GM18867 (cell line): ENCODE data around the gene SHROOM2.
"Not testable (repeated sequence)": the region's sequence is repeated elsewhere in the genome, so short reads cannot be mapped to it uniquely, and the experiment has no call there.

ENCODE experiments used
- ATAC-seq: cut with Tn5 transposase; IDR thresholded peaks from one replicate; pipeline ENCODE4 v1.9.1; 2021; ENCODE audit warnings: mild to moderate bottlenecking, moderate library complexity; ENCODE audit not compliant: unreplicated experiment

Gene SHROOM2, protein sequence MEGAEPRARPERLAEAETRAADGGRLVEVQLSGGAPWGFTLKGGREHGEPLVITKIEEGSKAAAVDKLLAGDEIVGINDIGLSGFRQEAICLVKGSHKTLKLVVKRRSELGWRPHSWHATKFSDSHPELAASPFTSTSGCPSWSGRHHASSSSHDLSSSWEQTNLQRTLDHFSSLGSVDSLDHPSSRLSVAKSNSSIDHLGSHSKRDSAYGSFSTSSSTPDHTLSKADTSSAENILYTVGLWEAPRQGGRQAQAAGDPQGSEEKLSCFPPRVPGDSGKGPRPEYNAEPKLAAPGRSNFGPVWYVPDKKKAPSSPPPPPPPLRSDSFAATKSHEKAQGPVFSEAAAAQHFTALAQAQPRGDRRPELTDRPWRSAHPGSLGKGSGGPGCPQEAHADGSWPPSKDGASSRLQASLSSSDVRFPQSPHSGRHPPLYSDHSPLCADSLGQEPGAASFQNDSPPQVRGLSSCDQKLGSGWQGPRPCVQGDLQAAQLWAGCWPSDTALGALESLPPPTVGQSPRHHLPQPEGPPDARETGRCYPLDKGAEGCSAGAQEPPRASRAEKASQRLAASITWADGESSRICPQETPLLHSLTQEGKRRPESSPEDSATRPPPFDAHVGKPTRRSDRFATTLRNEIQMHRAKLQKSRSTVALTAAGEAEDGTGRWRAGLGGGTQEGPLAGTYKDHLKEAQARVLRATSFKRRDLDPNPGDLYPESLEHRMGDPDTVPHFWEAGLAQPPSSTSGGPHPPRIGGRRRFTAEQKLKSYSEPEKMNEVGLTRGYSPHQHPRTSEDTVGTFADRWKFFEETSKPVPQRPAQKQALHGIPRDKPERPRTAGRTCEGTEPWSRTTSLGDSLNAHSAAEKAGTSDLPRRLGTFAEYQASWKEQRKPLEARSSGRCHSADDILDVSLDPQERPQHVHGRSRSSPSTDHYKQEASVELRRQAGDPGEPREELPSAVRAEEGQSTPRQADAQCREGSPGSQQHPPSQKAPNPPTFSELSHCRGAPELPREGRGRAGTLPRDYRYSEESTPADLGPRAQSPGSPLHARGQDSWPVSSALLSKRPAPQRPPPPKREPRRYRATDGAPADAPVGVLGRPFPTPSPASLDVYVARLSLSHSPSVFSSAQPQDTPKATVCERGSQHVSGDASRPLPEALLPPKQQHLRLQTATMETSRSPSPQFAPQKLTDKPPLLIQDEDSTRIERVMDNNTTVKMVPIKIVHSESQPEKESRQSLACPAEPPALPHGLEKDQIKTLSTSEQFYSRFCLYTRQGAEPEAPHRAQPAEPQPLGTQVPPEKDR (N-terminal part only)

DNA sequence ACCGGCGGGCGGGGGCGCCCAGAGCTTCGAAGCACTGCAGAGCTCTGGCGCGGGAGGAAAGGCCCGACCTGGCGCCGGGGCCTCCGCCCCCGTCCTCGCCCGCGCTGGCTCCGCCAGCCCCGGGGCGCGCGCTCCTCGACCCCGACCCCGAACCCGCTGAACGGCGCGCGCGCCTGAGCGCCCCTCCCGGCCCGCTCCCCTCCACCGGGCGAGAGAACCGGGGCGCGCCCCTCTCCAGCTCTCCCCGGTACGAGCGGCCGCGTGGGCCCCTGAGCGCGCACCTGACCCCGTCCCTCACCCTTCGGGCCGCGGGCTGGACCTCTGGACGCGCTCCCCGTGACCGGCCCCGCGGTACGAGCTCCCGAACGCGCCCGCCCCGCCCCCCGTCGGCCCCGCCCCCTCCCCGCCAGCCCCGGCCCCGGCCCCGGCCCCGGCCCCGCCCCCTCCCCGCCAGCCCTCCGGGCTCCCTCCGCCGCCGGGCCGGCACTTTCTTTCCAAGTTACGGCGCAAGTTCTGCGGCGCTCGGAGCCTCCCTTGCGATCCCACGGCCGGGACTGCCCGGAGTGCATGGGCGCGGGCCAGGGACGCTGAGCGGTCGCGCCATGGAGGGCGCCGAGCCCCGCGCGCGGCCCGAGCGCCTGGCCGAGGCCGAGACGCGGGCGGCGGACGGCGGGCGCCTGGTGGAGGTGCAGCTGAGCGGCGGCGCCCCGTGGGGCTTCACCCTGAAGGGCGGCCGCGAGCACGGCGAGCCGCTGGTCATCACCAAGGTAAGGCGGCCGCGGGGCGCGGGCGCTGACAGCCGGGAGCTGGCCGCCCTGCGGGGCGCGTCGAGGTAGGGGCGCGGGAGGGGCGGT, at the start of gene SHROOM2:
TSS of gene SHROOM2 (plus strand) at position 486 of the 854 bp plus-strand sequence. CDS start at position 603, 117 bp downstream.
- ATAC-seq: no peak

DNA sequence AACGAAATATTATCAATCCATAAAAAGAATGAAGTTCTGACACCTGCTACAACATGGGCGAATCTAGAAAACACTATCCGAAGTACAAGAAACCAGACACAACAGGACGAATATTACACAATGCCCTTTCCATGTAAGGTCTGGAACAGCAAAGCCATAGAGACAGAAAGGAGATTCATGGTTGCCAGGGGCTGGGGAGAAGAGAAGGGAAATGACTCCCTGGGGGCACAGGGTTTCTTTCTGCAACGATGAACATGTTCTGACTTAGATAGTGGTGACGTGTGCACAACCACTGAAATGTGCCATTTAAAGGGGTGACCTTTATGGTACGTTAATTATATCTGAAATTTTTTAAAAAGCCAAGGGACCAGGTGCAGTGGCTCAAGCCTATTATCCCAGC, 48.9 kb upstream of the SHROOM2 start:
- no peak for ATAC-seq

DNA sequence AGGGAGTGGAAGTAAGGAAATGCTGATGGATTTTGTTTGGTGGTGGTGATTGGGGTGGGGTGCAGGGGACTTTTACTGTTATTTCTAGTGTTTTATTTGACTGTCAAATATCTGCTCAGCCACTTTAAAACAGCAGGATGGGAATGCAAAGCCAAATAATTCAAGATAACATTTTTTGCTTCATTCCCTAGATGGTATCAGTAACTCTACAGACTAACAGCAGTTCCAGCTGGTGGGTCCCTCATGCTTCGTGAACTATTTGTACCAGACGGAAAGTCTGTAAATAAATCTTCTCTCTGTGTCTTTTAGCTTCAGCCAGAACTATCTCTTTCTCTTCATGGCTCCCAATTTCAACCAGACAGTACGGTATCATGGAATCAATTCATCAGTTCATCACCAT, 48.1 kb upstream of the SHROOM2 start:
- ATAC-seq: no peak

DNA sequence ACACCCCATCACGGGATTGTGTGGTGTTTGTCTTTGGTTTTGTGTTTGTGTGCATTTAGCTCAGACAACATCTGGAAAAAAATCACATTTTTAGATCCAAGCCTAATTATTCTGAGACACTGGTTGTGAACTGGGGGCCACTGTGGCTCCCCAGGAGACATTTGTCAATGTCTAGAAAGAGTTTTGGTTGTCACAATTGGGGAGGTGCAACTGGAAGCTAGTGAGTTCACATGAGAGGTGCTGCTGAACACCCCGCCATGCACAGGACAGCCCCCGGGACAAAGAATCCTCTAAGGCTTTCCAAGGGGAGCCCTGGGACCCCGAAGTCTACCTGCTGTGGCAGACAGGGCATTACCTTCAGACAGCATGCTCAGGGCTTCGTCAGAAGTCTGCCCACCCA, 47.1 kb upstream of the SHROOM2 start:
- no peak for ATAC-seq

DNA sequence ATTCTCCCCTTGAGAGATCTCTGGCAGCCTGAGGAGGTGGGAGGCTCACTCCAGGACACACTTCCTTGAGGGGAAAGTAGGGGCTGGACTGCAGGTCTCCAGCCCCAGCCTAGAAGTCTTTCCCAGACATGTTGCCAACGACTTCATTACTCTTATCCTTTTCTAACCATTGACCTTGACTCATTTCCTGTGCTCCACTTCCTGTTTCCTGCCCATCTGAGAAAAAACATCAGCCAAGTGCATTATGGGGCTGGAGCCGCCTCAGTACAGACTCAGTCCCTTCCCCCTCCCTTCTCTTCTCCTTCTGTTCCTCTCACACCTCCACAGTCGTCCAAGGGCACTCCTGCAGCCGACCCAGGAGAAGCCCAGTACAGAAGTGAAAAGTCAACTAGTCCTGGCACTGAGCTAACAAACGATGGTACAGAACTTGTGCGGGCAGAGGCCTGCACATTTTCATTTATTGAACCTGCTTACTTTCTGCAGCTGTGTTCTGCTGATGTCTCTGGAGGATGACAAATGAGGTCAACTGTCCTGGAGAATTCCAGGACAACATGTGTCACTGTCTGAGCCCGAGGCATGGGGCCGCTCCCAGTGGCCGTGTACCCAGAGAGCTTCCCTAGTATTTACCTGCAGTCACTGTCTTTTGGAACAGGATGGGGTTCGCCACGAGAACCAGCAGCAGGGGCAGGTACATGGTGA, 40.7 kb upstream of the SHROOM2 start:
- ATAC-seq: no peak

DNA sequence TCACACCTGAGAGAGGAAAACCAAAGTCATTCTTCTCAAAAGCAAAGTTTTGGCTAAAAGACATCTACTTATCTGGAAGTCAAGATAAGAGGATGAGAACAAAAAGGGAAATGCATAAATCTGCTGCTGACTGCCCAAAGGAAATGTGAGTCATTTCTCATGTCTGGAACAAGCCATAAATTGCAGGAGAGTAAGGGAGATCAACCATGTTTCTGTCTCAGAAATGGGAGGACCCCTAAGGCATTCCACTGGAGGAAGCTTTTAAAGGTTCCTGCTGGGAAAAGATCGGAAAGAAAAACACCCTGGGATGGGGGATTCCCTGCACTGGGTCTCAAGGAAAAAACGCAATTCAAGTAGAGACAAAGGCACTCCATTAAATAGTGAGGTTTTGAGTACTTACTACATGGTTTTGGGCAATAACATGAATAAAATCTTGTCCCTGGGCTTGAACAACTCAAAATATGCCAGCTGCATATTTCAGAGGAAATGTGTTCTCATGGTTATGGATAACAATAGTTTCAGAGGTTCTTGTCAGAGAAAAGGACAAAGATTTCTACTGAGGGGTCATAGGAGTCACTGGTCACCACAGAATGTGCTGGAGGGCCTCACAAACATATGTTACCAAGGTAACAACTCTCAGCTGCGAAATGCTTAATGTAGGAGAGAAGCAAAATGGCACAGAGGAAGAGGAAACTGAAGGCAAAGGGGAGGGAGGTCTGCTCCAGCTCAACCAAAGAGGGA, 39.9 kb upstream of the SHROOM2 start:
- no peak for ATAC-seq

DNA sequence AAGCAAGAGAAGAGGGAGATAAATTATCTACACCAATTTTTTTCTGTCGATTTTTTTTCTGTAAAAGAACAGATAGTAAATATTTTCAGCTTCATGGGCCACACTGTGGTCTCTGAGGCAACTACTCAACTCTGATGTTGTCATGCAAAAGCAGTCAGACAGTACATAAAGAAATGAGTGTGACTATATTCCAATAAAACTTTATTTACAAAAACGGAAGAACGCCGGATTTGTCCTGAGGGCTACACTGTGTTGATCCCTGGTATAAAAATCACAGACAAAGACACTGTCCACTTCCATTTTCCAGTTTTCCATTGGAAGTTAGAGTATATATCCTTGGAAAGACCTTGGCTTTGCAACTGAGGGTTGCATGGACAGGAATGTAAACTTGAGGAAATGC, 38.6 kb upstream of the SHROOM2 start:
- no peak for ATAC-seq

DNA sequence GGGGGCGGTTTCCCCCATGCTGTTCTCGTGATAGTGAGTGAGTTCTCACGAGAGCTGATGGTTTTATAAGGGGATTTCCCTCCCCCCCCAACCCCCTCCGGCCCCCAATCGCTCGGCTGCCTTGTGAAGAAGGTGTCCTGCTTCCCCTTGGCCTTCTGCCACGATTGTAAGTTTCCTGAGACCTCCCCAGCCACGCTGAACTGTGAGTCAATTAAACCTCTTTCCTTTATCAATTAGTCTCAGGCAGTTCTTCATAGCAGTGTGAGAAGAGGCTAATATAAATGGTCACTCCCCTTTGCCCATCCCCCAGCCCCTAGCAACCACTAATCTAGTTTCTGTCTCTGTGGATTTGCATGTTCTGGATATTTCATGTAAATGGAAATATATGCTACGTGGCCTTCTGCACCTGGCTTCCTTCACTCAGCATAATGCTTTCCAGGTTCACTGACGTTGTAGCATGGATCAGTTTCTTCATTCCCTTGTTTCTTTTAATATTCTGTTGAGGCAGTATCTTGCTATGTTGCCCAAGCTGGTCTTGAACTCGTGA, 37.0 kb upstream of the SHROOM2 start:
- no peak for ATAC-seq

DNA sequence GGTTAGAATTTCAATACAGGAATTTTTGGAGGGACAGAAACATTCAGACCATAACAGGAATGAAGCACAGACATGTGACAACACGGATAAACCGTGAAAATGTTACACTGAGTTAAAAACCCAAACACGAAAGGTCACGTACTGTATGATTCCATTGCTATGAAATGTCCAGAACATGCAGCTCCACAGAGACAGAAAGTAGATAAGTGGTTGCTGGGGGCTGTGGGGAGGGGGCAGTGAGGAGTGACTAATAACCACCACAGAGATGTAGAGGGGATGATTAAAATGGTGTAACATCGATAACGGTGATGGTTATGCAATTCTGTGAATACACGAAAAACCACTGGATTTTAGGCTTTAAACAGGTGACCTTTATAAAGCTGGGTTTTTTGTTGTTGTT, 28.9 kb upstream of the SHROOM2 start:
- no peak for ATAC-seq

DNA sequence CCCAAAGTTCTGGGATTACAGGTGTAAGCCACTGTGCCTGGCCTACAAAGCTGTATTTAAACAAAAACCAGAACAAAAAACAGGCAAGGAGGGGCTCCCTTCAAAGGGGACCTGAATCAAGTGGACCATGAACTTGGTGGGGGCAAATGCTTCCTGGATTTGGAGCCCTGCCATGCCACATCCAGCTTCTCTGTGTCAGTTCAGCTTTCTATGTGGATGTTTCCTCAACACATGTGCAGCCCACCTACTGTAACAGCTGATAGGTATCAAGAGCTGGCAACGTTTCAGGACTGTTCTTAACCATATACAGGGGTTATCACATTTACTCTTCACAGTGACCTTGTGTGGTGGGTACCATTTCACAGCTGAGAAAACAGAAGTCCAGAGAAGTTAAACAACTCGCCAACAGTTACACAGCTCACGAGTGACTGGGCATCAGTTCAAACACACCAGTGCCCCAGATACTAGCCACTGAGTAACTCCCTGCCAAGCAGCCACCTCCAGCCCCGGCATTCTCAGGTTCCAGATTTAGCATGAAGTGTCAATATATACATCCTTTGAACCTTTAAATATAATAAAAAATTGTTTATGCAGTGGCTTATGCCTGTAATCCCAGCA, 28.1 kb upstream of the SHROOM2 start:
- ATAC-seq: no peak

DNA sequence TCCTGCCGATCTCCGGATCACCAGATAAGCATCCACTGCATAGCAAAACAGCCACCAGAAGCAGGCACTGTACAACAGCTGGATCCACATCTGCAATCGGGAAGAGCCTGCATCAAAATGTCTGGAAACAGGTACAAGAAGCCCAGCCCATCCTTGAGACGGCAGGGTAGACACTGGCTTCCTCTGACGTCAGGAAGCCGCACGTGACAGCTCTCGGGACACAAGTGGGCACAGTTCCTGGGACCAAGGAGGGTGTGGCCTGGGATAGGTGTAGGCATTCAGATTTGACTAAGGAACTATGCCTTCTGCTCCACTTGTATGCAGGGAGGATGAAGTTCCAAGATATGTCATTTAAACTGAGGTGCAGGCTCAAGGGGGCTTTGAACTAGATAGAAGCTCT, 26.9 kb upstream of the SHROOM2 start:
- no peak for ATAC-seq

DNA sequence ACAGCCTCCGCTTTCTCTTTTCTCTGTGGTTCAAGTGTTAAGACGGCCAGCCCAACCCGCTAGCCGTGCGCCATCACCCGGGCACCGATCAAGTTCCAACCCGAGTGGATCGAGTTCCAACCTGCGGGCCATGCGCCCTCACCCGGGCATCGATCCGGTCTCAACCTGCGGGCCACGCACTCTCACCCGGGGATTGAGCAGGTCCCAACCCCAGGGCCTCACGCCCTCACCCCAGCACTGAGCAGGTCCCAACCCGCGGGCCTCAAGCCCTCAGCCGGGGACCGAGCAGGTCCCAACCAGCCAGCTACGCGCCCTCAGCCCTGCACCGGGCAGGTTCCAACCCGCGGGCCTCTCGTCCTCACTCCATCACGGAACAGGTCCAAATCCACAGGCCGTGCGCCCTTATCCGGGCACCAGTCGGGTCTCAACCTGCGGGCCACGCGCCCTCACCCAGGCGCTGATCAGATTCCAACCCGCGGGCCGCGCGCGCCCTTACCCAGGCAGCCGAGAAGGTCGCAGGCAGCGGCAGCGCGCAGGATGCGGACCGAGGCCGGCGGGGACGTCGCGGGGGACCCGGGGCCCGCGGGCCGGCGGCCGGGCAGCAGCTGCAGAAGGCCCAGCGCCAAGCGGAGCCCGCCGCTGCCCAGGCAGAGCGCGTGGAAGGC, 21.0 kb upstream of the SHROOM2 start:
- ATAC-seq: no peak

DNA sequence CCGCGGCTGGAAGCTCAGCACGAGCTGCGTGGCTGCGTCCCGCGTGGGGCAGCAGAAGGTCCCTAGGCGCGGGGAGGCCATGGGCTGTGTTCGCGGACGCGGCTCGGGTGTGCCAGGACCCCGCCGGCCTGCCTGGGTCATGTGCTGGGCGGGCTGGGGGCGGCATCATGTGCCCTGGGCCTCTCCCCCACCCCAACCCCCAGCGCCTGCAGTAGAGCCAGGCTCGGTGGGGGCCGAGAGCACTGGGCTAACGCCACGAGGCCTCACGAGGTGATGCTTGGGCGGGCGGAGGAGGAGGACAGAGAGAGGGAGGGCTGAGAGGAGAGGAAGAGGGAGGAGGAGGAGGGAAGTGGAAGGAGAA, 20.5 kb upstream of the SHROOM2 start, which contains the start of gene GPR143:
TSS of gene GPR143 (minus strand) at position 111 of the 361 bp plus-strand sequence. CDS start at position 81, 30 bp downstream.
- no peak for ATAC-seq

DNA sequence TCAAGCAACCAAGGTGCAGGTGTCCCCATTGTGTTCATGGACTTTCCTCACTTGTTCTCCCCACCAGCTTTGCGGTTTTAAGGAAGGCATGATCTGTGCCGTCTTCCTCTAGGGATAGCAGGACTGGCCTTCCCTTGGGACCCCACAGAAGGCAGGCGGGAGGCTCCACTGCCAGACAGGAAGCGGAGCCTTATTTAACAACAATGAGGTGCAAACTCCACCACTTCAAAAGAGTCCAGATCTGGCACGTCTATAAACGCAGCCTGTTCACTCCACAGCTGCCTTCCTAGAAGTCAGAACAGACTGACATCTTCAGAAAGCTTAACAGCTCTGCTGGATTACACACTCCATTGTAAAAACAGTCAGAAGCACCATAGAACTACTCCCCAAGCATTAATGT, 18.9 kb upstream of the SHROOM2 start:
- ATAC-seq: no peak

DNA sequence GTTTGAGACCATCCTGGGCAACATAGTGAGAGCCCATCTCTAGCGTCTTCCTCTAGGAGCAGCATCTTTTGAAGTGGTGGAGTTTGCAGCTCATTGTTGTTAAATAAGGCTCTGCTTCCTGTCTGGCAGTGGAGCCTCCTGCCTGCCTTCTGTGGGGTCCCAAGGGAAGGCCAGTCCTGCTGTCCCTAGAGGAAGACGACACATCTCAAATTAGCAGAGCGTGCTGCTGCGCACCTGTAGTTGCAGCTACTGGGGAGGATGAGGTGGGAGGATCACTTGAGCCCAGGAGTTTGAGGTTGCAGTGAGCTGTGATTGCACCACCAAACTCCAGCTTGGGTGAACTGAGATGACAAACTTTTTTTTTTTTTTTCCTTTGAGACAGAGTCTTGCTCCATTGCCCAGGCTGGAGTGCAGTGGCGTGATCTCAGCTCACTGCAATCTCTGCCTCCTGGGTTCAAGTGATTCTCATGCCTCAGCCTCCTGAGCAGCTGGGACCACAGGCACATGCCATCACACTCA, 17.8 kb upstream of the SHROOM2 start:
- not testable (repeated sequence) for ATAC-seq

DNA sequence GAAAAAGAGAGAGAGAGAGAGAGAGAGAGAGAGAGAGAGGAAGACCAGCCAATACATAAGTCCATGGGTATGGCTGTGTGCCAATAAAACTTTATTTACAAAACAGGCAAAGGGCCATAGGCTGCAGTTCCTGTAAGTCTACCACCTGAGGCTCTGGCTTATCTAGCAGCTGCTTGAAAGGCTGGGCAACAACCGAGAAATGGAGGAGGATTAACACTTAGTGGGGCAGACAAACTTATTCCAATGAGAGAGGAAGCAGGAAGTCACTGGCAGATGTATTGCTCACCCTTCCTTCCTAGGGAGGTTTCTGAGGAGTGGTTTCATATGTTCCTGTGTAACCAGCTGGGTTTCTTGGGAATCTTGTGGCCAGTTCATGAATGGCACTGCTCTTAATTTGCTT, 15.9 kb upstream of the SHROOM2 start:
- ATAC-seq: no peak

DNA sequence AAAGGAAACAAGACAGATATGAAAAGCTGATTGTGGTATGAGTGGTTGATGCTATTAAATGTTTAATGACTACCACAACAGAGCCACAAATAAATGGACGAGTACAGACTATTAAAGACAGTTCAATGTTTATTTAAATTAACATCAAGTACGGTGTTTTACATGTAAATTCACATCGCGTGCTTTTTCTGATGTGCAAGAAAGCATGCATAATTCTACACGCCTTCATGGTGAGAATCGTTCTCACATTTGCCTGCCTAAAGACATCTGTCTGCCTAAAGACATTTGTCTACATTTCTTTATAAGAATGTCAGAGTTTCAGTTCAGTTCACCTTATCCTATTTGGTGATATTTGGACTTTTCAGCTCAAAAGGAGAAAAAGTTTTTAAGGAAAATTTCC, 13.3 kb upstream of the SHROOM2 start:
- ATAC-seq: no peak
